GM12891 (cell line): Measurements from ENCODE around the gene IQCK.

ENCODE experiments used
- PAX5 ChIP-seq: IDR thresholded peaks from 2 replicates; pipeline ENCODE4 v1.6.1; 2011; ENCODE audit warnings: low read length, moderate library complexity, mild to moderate bottlenecking; ENCODE audit not compliant: insufficient read depth, severe bottlenecking
- POLR2A ChIP-seq: IDR thresholded peaks from 2 replicates; pipeline ENCODE4 v1.6.1; 2011; ENCODE audit warnings: low read depth, low read length, control low read depth
- POLR2AphosphoS5 ChIP-seq: IDR thresholded peaks from 2 replicates; pipeline ENCODE4 v1.6.1; 2011; ENCODE audit warnings: low read depth, low read length, control low read depth
- SPI1 ChIP-seq: IDR thresholded peaks from 2 replicates; pipeline ENCODE4 v1.6.1; 2011; ENCODE audit warnings: low read depth, low read length, control low read depth

DNA sequence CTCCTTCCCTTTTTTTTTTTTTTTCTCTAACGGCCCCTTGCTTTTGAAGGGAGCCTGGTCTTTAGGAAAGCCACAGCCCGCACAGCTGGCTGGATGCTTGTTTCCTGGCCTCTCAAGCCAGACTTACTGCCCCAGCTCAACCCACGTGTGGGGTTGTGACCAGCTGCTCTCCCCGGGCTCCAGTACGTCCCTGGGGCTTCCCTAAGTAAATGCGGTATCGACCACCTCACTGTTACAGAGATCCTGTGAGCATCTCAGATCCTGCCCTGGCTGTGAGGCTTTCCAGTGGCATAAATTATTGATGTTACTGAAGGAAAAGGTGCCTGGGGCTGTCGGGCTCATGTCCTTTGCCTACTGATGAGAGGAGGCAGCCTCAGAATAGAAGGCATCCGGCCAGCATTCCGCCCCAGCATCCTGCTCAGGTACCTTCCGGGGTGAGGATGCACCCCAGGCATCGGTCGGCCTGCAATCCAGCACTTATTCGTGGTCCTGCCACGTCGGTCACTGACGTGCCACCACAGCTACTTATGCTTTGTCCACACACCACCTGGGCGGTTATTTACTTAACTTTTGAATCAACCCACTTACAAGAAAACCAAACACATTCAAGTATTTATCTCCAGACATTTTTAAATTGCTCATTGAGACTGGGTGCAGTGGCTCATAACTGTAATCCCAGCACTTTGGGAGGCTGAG is 156.9 kb downstream of the IQCK start:
- TF ChIP-seq SPI1 (no peak), PAX5 (no peak), POLR2A (no peak), POLR2AphosphoS5 (no peak)
